GM18870 (cell line): Measurements from ENCODE around the gene RAB40C.

ENCODE experiments used
- ATAC-seq: cut with Tn5 transposase; IDR thresholded peaks from one replicate; pipeline ENCODE4 v1.9.1; 2021; ENCODE audit warnings: moderate library complexity; ENCODE audit not compliant: unreplicated experiment

The RAB40C gene

DNA sequence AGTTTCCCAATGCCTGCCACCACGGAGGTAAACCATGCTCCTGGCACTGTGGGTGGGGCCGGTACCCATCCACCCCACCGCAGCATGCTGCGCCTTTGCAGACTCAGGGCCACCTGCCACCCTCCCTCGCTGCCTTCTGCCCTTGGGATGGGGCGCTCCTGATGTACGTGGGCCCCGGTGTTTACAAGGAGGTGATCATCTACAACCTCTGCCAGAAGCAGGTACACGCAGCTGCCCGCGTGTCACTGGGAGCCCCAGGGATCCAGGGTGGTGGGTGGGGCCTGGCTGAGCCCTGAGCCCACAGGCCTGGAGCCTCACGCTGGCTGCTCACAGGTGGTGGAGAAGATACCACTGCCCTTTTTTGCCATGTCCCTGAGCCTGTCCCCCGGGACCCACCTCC is 76.7 kb downstream of the RAB40C start:
- ATAC-seq = no peak

GRCh38 chr16:667113-667779 is 77.4 kb downstream of the RAB40C start:
- no peak for ATAC-seq

DNA sequence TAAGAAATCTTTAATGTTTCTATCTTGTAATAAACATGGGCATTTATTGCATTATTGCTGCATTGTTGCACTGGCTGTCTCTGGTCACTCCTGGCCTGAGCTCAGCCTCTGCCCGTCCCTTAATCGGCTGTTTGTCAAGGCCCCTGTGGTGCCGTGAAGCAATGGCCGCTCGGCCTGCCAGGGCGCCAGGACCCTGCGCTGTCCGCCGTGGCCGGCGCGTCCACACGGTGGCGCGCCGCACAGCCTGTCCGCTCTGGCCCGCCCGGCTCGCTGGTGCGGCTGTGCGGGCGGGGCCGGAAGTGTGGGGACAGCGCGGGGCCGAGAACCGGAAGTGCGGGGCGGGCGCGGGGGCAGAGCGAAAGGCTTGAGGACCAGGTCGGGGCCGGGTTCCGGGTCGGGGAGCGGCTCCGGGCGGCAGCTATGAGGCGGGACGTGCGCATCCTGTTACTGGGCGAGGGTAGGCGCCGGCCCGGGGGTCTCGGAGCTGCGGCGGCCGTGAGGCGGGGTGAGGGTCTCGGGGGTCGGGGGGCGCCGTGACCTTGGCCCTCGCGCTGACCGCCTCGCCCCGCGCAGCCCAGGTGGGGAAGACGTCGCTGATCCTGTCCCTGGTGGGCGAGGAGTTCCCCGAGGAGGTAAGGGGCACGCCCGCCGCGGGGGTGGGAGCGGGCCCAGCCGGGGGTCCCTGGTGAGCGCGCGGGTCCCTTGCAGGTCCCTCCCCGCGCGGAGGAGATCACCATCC is 78.1 kb downstream of the RAB40C start, which contains the start of gene RHOT2:
TSS of gene RHOT2 (plus strand) at position 353 of the 739 bp plus-strand sequence. CDS start at position 421, 68 bp downstream.
- ATAC-seq = no peak

DNA sequence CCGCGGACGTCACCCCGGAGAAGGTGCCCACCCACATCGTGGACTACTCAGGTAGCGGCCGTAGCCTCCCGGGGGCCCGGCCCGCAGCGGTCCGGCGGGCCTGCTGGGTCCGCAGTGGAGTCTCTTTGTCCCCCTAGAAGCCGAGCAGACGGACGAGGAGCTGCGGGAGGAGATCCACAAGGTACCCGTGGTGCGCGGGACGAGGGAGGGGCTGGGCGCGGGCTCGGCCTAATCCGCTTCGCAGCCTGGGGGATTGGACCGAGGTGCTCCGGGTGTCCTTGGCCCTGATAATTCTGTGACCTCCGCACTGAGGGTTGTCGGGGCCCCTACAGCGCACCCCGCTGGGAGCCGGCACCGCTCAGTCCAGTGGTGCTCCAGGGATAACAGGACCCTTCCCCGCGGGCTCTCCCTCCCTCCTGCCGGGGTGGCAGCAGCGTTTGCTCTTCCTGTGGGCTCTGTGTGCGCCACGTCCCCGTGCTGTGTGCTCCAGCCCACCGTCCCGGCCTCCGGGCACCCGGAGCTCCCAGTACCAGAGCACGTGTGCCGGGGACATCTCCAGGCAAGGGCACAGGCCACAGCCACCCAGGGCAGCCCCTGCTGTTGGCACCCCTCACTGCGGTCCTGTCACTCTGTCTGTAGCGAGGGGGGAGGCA is 78.8 kb downstream of the RAB40C start:
- no peak for ATAC-seq

DNA sequence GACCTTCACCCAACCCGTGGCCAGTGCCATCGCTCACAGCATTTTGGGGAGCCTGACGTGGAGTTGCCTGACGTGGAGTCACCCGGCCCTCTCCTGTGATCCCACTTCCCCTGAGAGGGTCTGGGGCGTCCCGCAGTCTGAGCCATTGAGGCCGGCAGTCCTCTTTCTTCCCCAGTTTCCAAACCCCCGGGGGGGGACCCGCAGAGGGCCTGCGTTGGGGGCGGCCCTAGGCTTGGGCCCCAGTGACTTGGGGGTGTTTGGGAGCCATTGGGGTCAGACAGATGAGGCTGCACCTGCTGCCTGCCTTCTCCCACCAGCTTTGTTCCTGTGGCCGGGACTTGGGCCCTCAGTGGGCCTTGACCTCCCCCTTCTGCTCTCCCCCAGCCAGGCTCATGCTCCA is 79.8 kb downstream of the RAB40C start:
- ATAC-seq = no peak

DNA sequence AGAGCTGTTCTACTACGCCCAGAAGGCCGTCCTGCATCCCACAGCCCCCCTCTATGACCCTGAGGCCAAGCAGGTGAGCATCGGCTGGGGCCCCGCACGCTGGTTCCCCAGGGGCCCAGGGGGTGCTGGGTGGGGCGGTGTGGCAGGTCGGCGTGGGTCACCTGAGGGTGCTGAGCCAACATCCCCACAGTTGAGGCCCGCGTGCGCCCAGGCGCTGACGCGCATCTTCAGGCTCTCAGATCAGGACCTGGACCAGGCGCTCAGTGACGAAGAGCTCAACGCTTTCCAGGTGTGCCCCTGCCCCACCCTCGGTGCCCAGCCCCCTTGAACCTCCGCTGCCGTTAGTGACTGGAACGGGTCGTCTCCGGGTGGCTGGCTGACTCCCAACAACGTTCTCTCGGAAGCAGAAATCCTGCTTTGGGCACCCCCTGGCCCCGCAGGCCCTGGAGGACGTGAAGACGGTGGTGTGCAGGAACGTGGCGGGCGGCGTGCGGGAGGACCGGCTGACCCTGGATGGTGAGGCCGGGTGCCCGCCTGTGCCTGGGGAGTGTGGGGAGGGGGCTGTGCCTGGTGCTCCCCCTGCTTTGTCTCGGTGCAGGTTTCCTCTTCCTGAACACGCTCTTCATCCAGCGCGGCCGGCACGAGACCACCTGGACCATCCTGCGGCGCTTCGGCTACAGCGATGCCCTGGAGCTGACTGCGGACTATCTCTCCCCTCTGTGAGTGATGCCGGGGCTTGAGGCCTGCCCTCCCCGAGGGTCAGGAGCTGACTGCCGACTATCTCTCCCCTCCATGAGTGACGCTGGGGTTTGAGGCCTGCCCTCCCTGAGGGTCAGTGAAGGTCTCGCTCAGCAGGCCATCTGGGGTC is 80.9 kb downstream of the RAB40C start:
- ATAC-seq = no peak

GRCh38 chr16:671353-672131 is 81.7 kb downstream of the RAB40C start:
- no peak for ATAC-seq

DNA sequence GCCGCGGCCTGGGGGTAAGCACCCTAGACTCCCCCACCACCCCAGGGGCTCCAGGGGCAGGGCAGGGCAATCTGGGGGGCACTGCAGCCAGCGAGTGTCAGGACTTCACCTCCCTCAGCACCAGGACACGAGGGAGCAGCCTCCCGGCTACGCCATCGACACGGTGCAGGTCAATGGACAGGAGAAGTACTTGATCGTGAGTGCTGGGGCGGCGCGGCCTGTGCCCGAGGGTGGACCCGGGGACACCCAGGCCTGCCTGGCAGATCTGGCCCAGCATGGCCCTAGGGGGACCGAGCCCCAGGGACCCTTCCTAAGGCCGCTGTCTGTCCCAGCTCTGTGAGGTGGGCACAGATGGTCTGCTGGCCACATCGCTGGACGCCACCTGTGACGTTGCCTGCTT is 82.5 kb downstream of the RAB40C start:
- no peak for ATAC-seq

- ATAC-seq = no peak
Measured at GRCh38 chr16:672851-673250, 83.0 kb downstream of the RAB40C start.

DNA sequence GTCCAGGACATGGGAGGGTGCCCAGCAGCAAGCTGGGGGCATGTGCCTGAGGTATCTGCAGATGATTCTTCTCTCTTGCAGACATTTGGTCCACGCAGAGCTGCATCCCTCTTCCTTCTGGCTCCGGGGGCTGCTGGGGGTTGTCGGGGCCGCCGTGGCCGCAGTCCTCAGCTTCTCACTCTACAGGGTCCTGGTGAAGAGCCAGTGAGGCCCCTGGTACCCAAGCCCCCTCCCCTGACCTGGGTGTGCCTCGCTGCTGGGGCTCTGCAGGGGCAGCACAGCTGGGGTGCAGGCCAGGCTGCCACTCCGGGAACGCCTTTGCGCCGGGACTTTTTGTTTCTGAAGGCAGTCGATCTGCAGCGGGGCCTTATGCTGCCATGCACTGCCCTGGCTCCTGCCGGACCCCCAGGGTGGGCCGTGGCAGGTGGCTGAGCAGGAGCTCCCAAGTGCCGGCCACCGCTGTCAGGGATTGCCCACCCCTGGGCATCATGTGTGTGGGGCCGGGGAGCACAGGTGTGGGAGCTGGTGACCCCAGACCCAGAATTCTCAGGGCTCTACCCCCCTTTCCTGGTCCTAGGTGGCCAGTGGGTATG is 83.6 kb downstream of the RAB40C start:
- no peak for ATAC-seq

DNA sequence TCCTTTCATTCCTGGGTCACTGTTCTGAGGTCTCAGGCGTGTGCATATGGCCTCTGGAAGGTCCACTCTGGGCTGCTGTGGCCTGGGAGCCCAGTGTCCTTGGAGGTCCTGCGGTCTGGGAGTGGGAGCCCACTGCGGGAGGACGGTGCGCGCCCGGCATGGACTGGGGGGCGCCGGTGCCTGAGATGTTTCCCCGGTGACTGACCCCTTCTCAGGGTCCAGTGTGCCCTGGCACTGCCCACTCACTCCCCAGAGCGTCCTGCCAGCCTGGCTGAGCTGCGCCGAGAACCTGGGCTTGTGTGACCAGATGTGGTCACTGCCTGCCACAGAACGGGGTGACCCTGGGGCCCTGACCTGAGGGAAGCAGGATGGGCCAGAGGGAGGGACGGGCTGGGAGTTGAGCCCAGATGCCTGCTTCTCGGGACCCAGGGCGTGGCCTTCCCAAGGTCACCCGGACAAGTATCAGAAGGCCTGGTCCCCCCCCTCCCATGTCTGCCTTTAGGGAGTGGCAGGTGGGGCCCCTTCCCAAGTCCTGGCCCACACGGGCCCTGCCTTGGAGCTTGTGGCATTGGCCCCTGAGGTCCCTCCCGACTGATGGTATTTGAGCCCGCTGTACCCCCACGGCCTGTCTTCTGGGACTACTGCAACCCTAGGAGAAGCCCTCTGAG is 84.5 kb downstream of the RAB40C start:
- ATAC-seq = no peak

DNA sequence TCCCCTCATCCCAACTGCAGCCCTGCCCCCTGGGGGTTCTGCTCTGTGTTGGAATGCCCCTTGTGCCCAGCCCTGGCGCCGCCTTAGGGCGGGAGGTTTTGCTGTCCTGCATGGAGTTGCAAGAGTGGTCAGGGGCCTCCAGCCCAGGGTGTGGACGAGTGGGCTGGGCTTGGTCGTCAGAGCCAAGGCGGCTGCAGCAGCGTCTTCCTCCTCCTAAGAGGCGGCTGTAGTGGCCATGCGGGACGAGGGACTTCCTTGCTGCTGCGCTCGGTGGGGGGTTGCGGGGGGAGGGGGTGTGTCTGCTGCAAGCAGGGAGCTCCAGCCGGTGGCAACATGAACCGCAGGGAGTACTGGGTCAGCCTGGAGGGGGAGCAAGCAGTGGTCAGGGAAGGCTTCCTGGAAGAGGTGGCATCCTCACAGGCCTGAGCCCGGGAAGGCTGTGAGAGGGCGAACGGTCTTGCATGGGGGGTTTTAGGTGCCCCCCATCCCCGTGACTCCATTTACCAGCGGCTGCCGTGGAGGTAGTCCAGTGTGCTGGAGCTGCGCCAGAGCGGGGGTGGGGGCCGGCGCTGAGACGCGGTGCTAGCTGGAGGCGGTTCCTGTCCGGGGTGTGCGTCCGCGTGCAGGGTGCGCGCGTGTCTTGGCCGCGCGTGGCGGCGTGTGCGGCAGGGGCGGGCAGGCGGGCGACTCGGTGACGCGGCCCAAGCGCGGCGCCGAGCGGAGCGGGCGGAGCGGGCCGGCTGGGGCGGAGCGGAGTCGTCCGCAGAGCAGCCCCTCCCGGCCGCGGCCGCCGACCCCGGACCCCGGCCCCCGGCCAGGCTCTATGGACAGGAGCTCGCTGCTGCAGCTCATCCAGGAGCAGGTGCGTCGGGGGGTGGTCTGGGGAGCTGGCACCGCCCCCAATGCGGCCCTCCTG is 85.4 kb downstream of the RAB40C start, which contains the start of gene RHBDL1:
TSS of gene RHBDL1 (plus strand) at position 704 of the 916 bp plus-strand sequence. CDS start at position 824, 120 bp downstream.
- ATAC-seq = no peak

DNA sequence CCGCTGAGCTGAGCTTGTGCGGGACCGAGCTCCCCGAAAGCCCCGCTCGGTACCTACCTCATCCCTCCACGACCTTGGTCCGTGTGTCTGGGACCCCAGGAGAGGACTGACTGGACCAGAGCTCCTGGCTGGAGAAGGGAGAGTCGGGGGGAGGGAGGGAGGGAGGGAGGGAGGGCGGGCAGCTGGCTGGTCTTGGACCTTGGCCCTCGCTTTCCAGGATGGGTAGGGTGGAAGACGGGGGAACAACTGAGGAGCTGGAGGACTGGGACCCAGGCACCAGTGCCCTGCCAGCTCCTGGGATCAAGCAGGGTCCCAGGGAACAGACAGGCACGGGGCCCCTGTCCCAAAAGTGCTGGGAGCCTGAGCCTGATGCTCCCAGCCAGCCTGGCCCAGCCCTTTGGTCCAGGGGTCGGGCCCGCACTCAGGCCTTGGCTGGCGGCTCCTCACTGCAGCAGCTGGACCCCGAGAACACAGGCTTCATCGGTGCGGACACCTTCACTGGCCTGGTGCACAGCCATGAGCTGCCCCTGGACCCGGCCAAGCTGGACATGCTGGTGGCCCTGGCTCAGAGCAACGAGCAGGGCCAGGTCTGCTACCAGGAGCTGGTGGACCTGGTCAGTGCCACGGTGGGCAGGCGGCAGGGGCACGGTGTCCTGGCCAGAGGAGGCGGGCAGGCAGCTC is 86.2 kb downstream of the RAB40C start:
- ATAC-seq = no peak

DNA sequence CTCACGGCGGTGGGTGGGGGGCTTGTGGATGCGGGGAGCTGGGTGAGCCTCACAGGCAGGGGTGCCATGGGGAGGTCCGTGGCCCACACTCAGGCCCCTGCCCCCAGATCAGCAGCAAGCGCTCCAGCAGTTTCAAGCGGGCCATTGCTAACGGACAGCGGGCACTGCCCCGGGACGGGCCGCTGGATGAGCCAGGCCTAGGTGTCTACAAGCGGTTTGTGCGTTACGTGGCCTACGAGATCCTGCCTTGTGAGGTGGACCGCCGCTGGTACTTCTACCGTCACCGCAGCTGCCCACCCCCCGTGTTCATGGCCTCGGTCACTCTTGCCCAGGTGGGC is 86.7 kb downstream of the RAB40C start:
- ATAC-seq = no peak

DNA sequence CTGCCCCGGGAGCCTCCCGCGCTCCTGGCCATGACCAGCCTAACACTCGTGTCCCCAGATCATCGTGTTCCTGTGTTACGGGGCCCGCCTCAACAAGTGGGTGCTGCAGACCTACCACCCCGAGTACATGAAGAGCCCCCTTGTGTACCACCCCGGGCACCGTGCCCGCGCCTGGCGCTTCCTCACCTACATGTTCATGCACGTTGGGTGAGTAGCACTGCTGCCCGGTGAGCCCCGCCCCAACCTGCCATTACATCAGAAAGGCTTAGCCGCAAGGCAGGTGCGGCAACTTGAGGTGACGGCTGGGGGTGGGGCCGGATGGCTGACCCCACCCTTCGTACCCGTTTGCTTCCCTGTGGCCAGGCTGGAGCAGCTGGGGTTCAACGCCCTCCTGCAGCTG is 87.0 kb downstream of the RAB40C start:
- ATAC-seq = no peak

- no peak for ATAC-seq
Measured at GRCh38 chr16:677316-678190, 87.7 kb downstream of the RAB40C start.
